ENCODE results near the gene TMBIM1. TPM values are rescaled to one million over a fixed set of nuclear protein-coding genes. Genes with fewer than 3 reads are reported as not detected.

TMBIM1 gene, protein sequence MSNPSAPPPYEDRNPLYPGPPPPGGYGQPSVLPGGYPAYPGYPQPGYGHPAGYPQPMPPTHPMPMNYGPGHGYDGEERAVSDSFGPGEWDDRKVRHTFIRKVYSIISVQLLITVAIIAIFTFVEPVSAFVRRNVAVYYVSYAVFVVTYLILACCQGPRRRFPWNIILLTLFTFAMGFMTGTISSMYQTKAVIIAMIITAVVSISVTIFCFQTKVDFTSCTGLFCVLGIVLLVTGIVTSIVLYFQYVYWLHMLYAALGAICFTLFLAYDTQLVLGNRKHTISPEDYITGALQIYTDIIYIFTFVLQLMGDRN
- 178 TPM for polyA plus RNA-seq (2013, experiment 1 of 2)
- 177 TPM for polyA plus RNA-seq (2013, experiment 2 of 2)

DNA sequence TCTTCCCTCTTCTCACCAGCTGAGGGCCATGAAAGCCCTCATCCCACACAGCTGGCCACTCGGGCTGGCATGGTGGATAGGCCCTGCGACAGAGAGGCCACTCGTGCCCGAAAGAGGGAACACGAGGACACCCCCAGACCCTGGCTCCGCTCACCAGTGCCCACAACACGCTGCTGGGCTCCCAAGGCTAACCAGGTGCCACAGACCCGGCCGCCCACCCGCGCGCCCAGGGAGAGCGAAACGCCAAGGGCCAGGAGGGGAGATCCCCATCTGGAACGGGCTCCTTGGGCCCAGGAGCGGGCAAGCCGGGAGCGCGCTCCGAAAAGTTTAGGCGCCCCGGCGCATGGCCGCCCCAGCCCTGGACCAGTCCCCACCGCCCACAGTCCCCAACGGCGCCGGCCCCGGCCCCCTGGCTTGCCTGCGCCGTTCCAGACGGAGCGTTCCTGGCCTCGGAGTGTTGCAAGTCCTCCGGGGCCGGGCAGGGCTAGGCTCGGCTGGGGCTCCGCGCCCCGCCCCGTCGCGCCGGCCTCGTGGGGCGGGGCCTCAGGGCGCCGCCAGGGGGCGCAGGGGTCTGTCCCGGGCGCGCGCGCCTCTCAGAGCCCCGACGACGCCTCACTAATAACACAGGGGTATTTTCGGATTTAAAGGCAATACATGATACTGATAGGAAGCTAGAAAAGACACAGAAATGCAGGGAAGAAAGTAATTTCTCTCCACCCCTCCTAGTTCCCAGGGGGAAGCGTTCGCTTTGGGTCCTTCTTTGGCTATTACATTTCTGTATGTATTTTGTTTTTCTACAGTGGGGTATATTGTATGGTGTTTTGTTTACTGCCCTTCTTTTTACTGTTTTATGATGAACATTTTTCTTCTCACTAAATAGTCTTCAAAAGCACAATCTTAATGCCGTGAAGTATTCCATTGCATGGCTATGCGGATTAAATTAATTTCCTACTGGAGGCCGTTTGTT lies at the start of gene TMBIM1:
TMBIM1 (minus strand) TSS at position 456 of the 967 bp plus-strand sequence. CDS start 10,362 bp downstream, outside the sequence.
- peaks cover 27% of the 10 kb centered on the region for H3K4me1 ChIP-seq (ENCODE audit: control insufficient read depth, insufficient read depth, low read depth, low read length)
- peak within 1 kb of the TSS; percentile 93 for H2BK120ac ChIP-seq (ENCODE audit: low read depth, low read length)
- peak within 1 kb of the TSS; percentile 97 for H2BK15ac ChIP-seq (ENCODE audit: low read depth, poor library complexity, severe bottlenecking)
- peak within 1 kb of the TSS; percentile 94 to 99 for H3K4ac ChIP-seq (ENCODE audit: low read depth in 1 of 2, low read length in 2 of 2)
- peak within 1 kb of the TSS; percentile 87 to 98 for H3K18ac ChIP-seq (ENCODE audit: low read depth in 1 of 2, low read length in 2 of 2)
- 5% methylated on average over 48 of the region's 63 CpGs for WGBS
- H3K4me2 ChIP-seq (ENCODE audit: low read length, poor library complexity, severe bottlenecking): peak within 1 kb of the TSS; percentile 79
- peak within 1 kb of the TSS; percentile 99 for H4K8ac ChIP-seq (ENCODE audit: low read length)
- H3K14ac ChIP-seq (ENCODE audit: low read length in 2 of 2): peak within 1 kb of the TSS; percentile 96 to 97
- peak within 1 kb of the TSS; percentile 81 to 96 for H3K4me3 ChIP-seq (ENCODE audit: insufficient read depth in 1 of 2, low read depth in 1 of 2, low read length in 2 of 2)
- no peak within 1 kb of the TSS for H3K23ac ChIP-seq (ENCODE audit: low read length in 2 of 2)
- H3K27ac ChIP-seq (ENCODE audit: low read length, poor library complexity, severe bottlenecking): peak within 1 kb of the TSS; percentile 14
- peak within 1 kb of the TSS; percentile 17 to 72 for H2BK12ac ChIP-seq (ENCODE audit: low read length in 2 of 2)
- H3K27me3 ChIP-seq (ENCODE audit: control insufficient read depth in 1 of 2, insufficient read depth in 1 of 2, low read length in 2 of 2): no peaks in the 10 kb centered on the region
- H3K79me1 ChIP-seq (replicated peaks; ENCODE audit: low read length, poor library complexity, severe bottlenecking): peaks cover 15% of the 10 kb centered on the region
- peak within 1 kb of the TSS; percentile 33 for H2AFZ ChIP-seq (ENCODE audit: low read depth, low read length)
- peak within 1 kb of the TSS; percentile 96 for H3K9ac ChIP-seq (ENCODE audit: low read length)
- peak; percentile 80 for DNase-seq
- H3K9me3 ChIP-seq (ENCODE audit: control insufficient read depth, low read length): no peaks in the 10 kb centered on the region
- peak within 1 kb of the TSS; percentile 50 for H2AK5ac ChIP-seq (ENCODE audit: low read length, severe bottlenecking)
- peak within 1 kb of the TSS; percentile 0 for H2BK5ac ChIP-seq (ENCODE audit: low read depth, low read length, poor library complexity, severe bottlenecking)
- peak within 1 kb of the TSS; percentile 93 for H4K91ac ChIP-seq (ENCODE audit: low read length)
- H3K36me3 ChIP-seq (ENCODE audit: control insufficient read depth in 1 of 2, insufficient read depth in 2 of 2, low read depth in 1 of 2, low read length in 2 of 2): no peaks in the 10 kb centered on the region

DNA sequence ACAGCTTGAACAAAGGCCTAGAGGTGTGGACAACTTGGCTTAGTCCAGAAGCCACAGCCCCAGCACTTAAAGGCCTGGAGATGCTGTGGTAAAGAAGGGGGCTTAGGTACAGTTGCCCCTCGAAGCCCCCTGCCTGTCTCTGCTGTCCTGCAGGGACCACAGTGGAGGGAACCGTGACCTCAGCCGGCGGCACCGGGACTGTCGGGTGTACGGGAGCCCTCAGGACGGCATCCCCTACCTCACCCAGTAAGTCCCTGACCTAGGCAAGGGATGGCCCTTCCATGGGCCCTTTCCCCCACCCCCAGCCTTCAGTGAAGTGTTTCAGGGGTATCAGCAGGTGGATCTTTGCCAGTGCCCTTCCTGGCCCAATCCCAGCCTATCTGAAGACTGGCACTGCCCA lies 49.1 kb upstream of the TMBIM1 start:
- Histone ChIP-seq H3K4me2 (ENCODE audit: low read length, poor library complexity, severe bottlenecking) (no peak overlapping the region), H3K27me3 (ENCODE audit: control insufficient read depth in 1 of 2, insufficient read depth in 1 of 2, low read length in 2 of 2) (peaks cover 0 to 4% of the 10 kb centered on the region in 2 experiments)
- no peak for DNase-seq

DNA sequence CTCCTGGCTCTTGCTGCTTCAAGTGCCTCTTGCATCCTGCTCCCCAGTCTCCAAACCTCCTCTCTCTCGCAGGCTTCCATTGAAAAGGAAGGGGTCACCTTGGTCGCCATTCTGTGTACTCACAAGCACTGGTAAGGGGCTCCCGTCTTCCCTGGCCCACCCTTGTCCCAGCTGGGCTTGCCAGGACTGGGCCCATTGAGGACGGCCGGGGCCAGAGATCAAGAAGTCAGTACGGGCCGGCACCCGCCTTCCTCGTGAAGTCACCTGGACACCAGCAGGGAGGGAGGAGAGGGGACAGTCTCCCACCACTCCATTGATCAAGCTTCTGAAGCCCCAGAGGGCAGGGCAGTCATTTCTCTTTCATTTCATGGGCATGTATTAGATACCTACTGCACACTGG lies 48.4 kb upstream of the TMBIM1 start:
- Histone ChIP-seq H3K4ac (ENCODE audit: low read depth in 1 of 2, low read length in 2 of 2) (no peak overlapping the region), H3K79me1 (replicated peaks; ENCODE audit: low read length, poor library complexity, severe bottlenecking) (no peaks in the 10 kb centered on the region), H3K9me3 (ENCODE audit: control insufficient read depth, low read length) (no peaks in the 10 kb centered on the region), H3K4me3 (ENCODE audit: insufficient read depth in 1 of 2, low read depth in 1 of 2, low read length in 2 of 2) (no peak overlapping the region), H2BK15ac (ENCODE audit: low read depth, poor library complexity, severe bottlenecking) (no peak overlapping the region), H3K9ac (ENCODE audit: low read length) (no peak overlapping the region), H2BK5ac (ENCODE audit: low read depth, low read length, poor library complexity, severe bottlenecking) (no peak overlapping the region), H3K27me3 (ENCODE audit: control insufficient read depth in 1 of 2, insufficient read depth in 1 of 2, low read length in 2 of 2) (peaks cover 0 to 4% of the 10 kb centered on the region in 2 experiments), H2AK5ac (ENCODE audit: low read length, severe bottlenecking) (no peak overlapping the region), H3K36me3 (ENCODE audit: control insufficient read depth in 1 of 2, insufficient read depth in 2 of 2, low read depth in 1 of 2, low read length in 2 of 2) (peaks cover 0 to 31% of the 10 kb centered on the region in 2 experiments), H4K8ac (ENCODE audit: low read length) (no peak overlapping the region), H3K18ac (ENCODE audit: low read depth in 1 of 2, low read length in 2 of 2) (no peak overlapping the region), H2BK12ac (ENCODE audit: low read length in 2 of 2) (no peak overlapping the region), H3K14ac (ENCODE audit: low read length in 2 of 2) (no peak overlapping the region), H3K4me1 (ENCODE audit: control insufficient read depth, insufficient read depth, low read depth, low read length) (peaks cover 10% of the 10 kb centered on the region), H3K4me2 (ENCODE audit: low read length, poor library complexity, severe bottlenecking) (no peak overlapping the region), H4K91ac (ENCODE audit: low read length) (no peak overlapping the region), H3K27ac (ENCODE audit: low read length, poor library complexity, severe bottlenecking) (no peak overlapping the region), H2AFZ (ENCODE audit: low read depth, low read length) (no peak overlapping the region), H2BK120ac (ENCODE audit: low read depth, low read length) (no peak overlapping the region), H3K23ac (ENCODE audit: low read length in 2 of 2) (no peak overlapping the region)
- DNase-seq: no peak
- WGBS: 93% methylated on average over 7 of the region's 9 CpGs

More for the DNA sequence above, 49.1 kb upstream of the TMBIM1 start:
- Histone ChIP-seq H3K4me3 (ENCODE audit: insufficient read depth in 1 of 2, low read depth in 1 of 2, low read length in 2 of 2) (no peak overlapping the region), H3K9ac (ENCODE audit: low read length) (no peak overlapping the region), H4K8ac (ENCODE audit: low read length) (no peak overlapping the region), H3K23ac (ENCODE audit: low read length in 2 of 2) (no peak overlapping the region), H3K18ac (ENCODE audit: low read depth in 1 of 2, low read length in 2 of 2) (no peak overlapping the region), H2AK5ac (ENCODE audit: low read length, severe bottlenecking) (no peak overlapping the region), H4K91ac (ENCODE audit: low read length) (peak overlapping the region; percentile 18), H3K14ac (ENCODE audit: low read length in 2 of 2) (no peak overlapping the region), H3K4ac (ENCODE audit: low read depth in 1 of 2, low read length in 2 of 2) (no peak overlapping the region), H2BK12ac (ENCODE audit: low read length in 2 of 2) (no peak overlapping the region), H3K4me1 (ENCODE audit: control insufficient read depth, insufficient read depth, low read depth, low read length) (peaks cover 10% of the 10 kb centered on the region), H2BK5ac (ENCODE audit: low read depth, low read length, poor library complexity, severe bottlenecking) (no peak overlapping the region), H3K36me3 (ENCODE audit: control insufficient read depth in 1 of 2, insufficient read depth in 2 of 2, low read depth in 1 of 2, low read length in 2 of 2) (peaks cover 0 to 37% of the 10 kb centered on the region in 2 experiments), H3K9me3 (ENCODE audit: control insufficient read depth, low read length) (no peaks in the 10 kb centered on the region), H2BK120ac (ENCODE audit: low read depth, low read length) (no peak overlapping the region), H3K27ac (ENCODE audit: low read length, poor library complexity, severe bottlenecking) (no peak overlapping the region), H3K79me1 (replicated peaks; ENCODE audit: low read length, poor library complexity, severe bottlenecking) (no peaks in the 10 kb centered on the region), H2BK15ac (ENCODE audit: low read depth, poor library complexity, severe bottlenecking) (no peak overlapping the region), H2AFZ (ENCODE audit: low read depth, low read length) (no peak overlapping the region)
- 90% methylated on average over 8 of the region's 8 CpGs for WGBS

DNA sequence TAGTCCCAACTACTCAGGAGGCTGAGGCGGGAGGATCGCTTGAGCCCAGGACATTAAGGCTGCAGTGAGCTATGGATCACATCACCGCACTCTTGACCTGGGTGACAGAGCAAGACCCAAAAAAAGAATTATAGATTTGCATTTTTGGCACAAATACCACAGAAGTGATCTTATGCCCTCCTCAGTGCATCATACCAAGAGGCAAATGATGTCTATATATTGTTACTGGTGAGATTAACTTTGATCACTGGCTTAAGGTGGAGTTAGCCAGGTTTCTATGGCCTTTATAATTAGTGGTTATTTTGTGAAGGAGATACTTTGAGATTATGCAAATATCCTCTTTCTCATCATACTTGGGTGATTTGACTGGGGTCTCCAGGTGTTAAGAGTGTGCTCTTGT lies 42.2 kb upstream of the TMBIM1 start:
- no peak overlapping the region for H2AFZ ChIP-seq (ENCODE audit: low read depth, low read length)
- no peaks in the 10 kb centered on the region for H3K9me3 ChIP-seq (ENCODE audit: control insufficient read depth, low read length)
- WGBS: 94% methylated on average over 3 of the region's 3 CpGs
- no peak overlapping the region for H2AK5ac ChIP-seq (ENCODE audit: low read length, severe bottlenecking)
- no peak overlapping the region for H4K8ac ChIP-seq (ENCODE audit: low read length)
- H3K27me3 ChIP-seq (ENCODE audit: control insufficient read depth in 1 of 2, insufficient read depth in 1 of 2, low read length in 2 of 2): peaks cover 0 to 3% of the 10 kb centered on the region in 2 experiments
- H3K23ac ChIP-seq (ENCODE audit: low read length in 2 of 2): no peak overlapping the region
- peaks cover 0 to 2% of the 10 kb centered on the region in 2 experiments for H3K36me3 ChIP-seq (ENCODE audit: control insufficient read depth in 1 of 2, insufficient read depth in 2 of 2, low read depth in 1 of 2, low read length in 2 of 2)
- H2BK120ac ChIP-seq (ENCODE audit: low read depth, low read length): no peak overlapping the region
- no peak overlapping the region for H3K27ac ChIP-seq (ENCODE audit: low read length, poor library complexity, severe bottlenecking)
- no peak overlapping the region for H3K4ac ChIP-seq (ENCODE audit: low read depth in 1 of 2, low read length in 2 of 2)
- H3K18ac ChIP-seq (ENCODE audit: low read depth in 1 of 2, low read length in 2 of 2): no peak overlapping the region
- no peak overlapping the region for H2BK12ac ChIP-seq (ENCODE audit: low read length in 2 of 2)
- H3K4me1 ChIP-seq (ENCODE audit: control insufficient read depth, insufficient read depth, low read depth, low read length): peaks cover 12% of the 10 kb centered on the region
- H3K4me3 ChIP-seq (ENCODE audit: insufficient read depth in 1 of 2, low read depth in 1 of 2, low read length in 2 of 2): no peak overlapping the region
- no peak overlapping the region for H4K91ac ChIP-seq (ENCODE audit: low read length)
- DNase-seq: no peak
- no peak overlapping the region for H2BK15ac ChIP-seq (ENCODE audit: low read depth, poor library complexity, severe bottlenecking)
- H3K14ac ChIP-seq (ENCODE audit: low read length in 2 of 2): no peak overlapping the region
- H2BK5ac ChIP-seq (ENCODE audit: low read depth, low read length, poor library complexity, severe bottlenecking): peak overlapping the region; percentile 59
- H3K79me1 ChIP-seq (replicated peaks; ENCODE audit: low read length, poor library complexity, severe bottlenecking): peaks cover 4% of the 10 kb centered on the region
- H3K4me2 ChIP-seq (ENCODE audit: low read length, poor library complexity, severe bottlenecking): no peak overlapping the region
- H3K9ac ChIP-seq (ENCODE audit: low read length): no peak overlapping the region

Data from mesenchymal stem cell (in vitro differentiated cells and primary cell).